MM.1S (cell line): ENCODE results near the gene VEGFB.

Experiments used
- DNase-seq: peaks from one replicate; pipeline ENCODE4 v3.0.0-alpha.2; 2015
- H2AFZ ChIP-seq: fragments of 300-600 bp; sonication (generic); 2 replicates; pipeline ENCODE4 v1.6.0; 2016; ENCODE audit warnings: antibody characterized with exemption, low read length
- H3F3A ChIP-seq: fragments of 300-600 bp; sonication (generic); 2 replicates; pipeline ENCODE4 v1.6.1; 2016; ENCODE audit warnings: mild to moderate bottlenecking, antibody characterized with exemption, low read length, moderate library complexity, mixed read lengths; ENCODE audit not compliant: insufficient read depth
- H3K27ac ChIP-seq: fragments of 300-600 bp; sonication (generic); 2 replicates; pipeline ENCODE4 v1.5.1; 2016; ENCODE audit warnings: mild to moderate bottlenecking, low read length
- H3K27me3 ChIP-seq: fragments of 300-600 bp; sonication (generic); replicated peaks from 2 replicates; pipeline ENCODE4 v1.6.0; 2016; ENCODE audit warnings: low read length; ENCODE audit not compliant: insufficient read depth
- H3K36me3 ChIP-seq: fragments of 300-600 bp; sonication (generic); replicated peaks from 2 replicates; pipeline ENCODE4 v1.6.1; 2016; ENCODE audit warnings: mild to moderate bottlenecking, low read length, mixed read lengths; ENCODE audit not compliant: insufficient read depth
- H3K4me1 ChIP-seq: fragments of 300-600 bp; sonication (generic); 2 replicates; pipeline ENCODE4 v1.6.1; 2016; ENCODE audit warnings: low read length, mixed read lengths
- H3K4me2 ChIP-seq: fragments of 300-600 bp; sonication (generic); 2 replicates; pipeline ENCODE4 v1.6.0; 2016; ENCODE audit warnings: low read depth, low read length
- H3K4me3 ChIP-seq: fragments of 300-600 bp; sonication (generic); 2 replicates; pipeline ENCODE4 v1.5.1; 2016; ENCODE audit warnings: low read length, mixed read lengths
- H3K79me2 ChIP-seq: fragments of 300-600 bp; sonication (generic); 2 replicates; pipeline ENCODE4 v1.6.1; 2016; ENCODE audit warnings: mixed run types, low read length, mixed read lengths
- H3K9ac ChIP-seq: fragments of 300-600 bp; sonication (generic); 2 replicates; pipeline ENCODE4 v1.6.1; 2016; ENCODE audit warnings: low read length, mixed read lengths
- H3K9me2 ChIP-seq: fragments of 300-600 bp; sonication (generic); replicated peaks from 2 replicates; pipeline ENCODE4 v1.6.1; 2016; ENCODE audit warnings: mild to moderate bottlenecking, low read length, mixed read lengths; ENCODE audit not compliant: insufficient read depth
- H3K9me3 ChIP-seq: fragments of 300-600 bp; sonication (generic); replicated peaks from 2 replicates; pipeline ENCODE4 v1.6.1; 2016; ENCODE audit warnings: mild to moderate bottlenecking, low read length, mixed read lengths; ENCODE audit not compliant: insufficient read depth
- H4K20me1 ChIP-seq: fragments of 300-600 bp; sonication (generic); 2 replicates; pipeline ENCODE4 v1.6.1; 2016; ENCODE audit warnings: mild to moderate bottlenecking, low read length, moderate library complexity, mixed read lengths; ENCODE audit not compliant: insufficient read depth
- CTCF ChIP-seq: fragments of 300-600 bp; sonication (generic); IDR thresholded peaks from 2 replicates; pipeline ENCODE4 v1.5.1; 2016; ENCODE audit warnings: antibody characterized with exemption, low read length, mixed read lengths
- EZH2 ChIP-seq: fragments of 300-600 bp; sonication (generic); optimal IDR thresholded peaks from 2 replicates; pipeline ENCODE3; 2017; ENCODE audit warnings: low read depth, mild to moderate bottlenecking, antibody characterized with exemption, low read length, mixed read lengths
- EZH2phosphoT487 ChIP-seq: fragments of 300-600 bp; sonication (generic); IDR thresholded peaks from 2 replicates; pipeline ENCODE4 v1.6.1; 2018; ENCODE audit warnings: antibody characterized with exemption, low read length

The VEGFB gene

DNA sequence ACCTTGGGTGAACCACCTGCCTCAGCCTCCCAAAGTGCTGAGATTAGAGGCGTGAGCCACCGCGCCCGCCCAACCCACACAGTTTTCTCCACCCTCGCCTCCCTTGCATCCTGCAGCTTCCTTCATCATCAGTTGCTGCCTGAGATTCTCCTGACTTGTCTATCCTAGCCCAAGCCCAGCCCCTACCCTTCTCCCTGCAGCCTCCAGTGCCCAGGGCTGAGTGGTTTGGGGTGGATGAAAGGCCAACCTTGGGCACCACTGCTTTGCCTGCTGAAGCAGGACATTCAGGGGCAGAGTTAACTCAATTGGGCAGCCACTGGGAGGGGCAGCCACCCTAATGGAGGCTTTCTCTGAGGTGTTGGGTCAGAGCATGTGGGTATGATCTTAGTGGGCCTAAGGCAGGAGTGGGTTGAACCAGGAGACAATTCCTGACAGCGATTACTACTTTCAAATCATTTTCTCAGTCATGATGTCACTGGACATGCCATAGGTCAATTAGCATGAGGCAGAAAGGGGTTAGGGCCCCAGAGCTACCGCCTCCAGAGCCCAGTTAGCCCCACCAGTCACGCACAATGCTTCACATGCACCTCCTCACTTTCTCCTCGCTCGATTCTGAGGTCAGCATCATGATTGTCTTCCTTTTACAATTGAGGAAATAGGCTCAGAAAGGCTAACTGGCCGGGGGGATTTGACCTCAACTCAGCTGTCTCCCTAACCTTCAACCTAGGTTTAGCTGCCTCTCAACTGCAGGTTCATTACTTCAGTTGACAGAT lies 5.5 kb downstream of the VEGFB start:
- Histone ChIP-seq H3F3A (peaks cover 30% of the 10 kb centered on the region), H3K27me3 (no peaks in the 10 kb centered on the region), H3K4me2 (peak overlapping the region; percentile 97), H3K9me3 (no peaks in the 10 kb centered on the region), H3K27ac (peak overlapping the region; percentile 95), H3K9ac (peak overlapping the region; percentile 95), H3K36me3 (no peaks in the 10 kb centered on the region), H3K4me1 (peaks cover 23% of the 10 kb centered on the region), H3K79me2 (peaks cover 36% of the 10 kb centered on the region), H4K20me1 (no peaks in the 10 kb centered on the region), H2AFZ (no peak overlapping the region), H3K9me2 (no peaks in the 10 kb centered on the region), H3K4me3 (peak overlapping the region; percentile 73)
- TF ChIP-seq CTCF, result no peak
- DNase-seq, result no peak

DNA sequence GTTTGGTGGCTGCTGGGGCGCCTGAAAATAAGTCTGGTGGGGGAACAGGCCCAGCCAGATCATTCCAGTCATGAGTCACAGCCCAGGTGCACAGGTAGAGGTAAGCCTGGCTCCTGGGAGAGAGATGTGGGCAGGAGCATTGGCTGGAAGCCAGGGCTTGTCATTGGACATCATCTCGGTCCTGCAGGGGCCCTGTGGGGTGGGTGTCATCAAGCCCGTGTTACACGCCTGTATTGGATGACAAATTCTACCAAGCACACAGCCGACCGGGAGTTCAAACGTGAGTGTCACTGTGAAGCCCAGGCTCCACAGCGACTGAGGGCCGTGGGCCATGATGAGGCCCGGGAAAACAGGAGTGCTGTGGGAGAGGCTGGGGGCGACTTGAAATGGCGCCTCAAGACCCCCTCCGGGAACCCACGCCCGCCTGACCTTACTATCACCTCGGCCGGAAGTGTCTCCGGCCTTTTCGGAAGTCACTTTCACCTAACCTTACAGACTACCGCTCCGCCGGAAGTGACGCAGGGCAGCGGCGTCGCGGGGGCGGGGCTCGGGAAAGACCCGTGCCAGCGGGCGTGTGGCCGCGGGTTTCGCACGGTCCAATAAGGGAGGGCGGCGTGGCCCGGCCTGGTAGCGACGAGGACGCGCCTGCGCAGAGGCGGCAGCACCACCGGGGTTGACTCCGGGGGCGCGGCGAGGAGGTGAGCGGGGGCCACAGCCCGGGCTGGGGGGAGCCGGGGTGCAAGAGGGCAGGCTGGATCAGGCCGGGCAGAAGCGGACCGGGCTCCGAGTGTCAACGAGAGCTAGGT lies 6.3 kb downstream of the VEGFB start, which contains the start of gene FKBP2:
TSS of gene FKBP2 (plus strand) at position 661 of the 806 bp plus-strand sequence. CDS start 1,293 bp downstream, outside the sequence.
- Histone ChIP-seq H4K20me1 (no peaks in the 10 kb centered on the region), H3K4me2 (peak within 1 kb of the TSS; percentile 98), H3K9me2 (no peaks in the 10 kb centered on the region), H3K27me3 (no peaks in the 10 kb centered on the region), H3K36me3 (no peaks in the 10 kb centered on the region), H3F3A (peaks cover 30% of the 10 kb centered on the region), H3K79me2 (peaks cover 36% of the 10 kb centered on the region), H2AFZ (peak within 1 kb of the TSS; percentile 61; the same call in 1 of the 2 replicates), H3K4me3 (peak within 1 kb of the TSS; percentile 94), H3K9ac (peak within 1 kb of the TSS; percentile 95), H3K9me3 (no peaks in the 10 kb centered on the region), H3K27ac (peak within 1 kb of the TSS; percentile 95), H3K4me1 (peaks cover 23% of the 10 kb centered on the region)
- TF ChIP-seq EZH2 (no peak), CTCF (no peak), EZH2phosphoT487 (no peak)
- DNase-seq, result peak; percentile 98

DNA sequence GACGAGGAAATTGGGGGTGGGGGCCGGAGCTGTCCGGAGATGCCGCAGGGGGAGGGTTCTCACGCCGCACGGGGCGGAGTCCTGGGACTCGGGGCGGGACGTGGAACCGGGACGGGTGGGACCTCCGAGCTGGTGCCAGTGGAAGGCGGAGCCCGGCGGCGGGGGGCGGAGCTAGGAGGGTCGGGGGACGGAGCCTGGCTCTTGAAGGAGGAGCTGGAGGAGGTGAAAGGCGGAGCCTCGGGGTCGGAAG lies 6.8 kb downstream of the VEGFB start:
- Histone ChIP-seq H3K4me3 (peak overlapping the region; percentile 73), H3K9me2 (no peaks in the 10 kb centered on the region), H3K4me2 (peak overlapping the region; percentile 97; the same call in 1 of the 2 replicates), H3F3A (peaks cover 30% of the 10 kb centered on the region), H3K9ac (peak overlapping the region; percentile 95), H3K79me2 (peaks cover 36% of the 10 kb centered on the region), H3K27me3 (no peaks in the 10 kb centered on the region), H3K4me1 (peaks cover 23% of the 10 kb centered on the region), H4K20me1 (no peaks in the 10 kb centered on the region), H3K9me3 (no peaks in the 10 kb centered on the region), H2AFZ (peak overlapping the region; percentile 20; the same call in 1 of the 2 replicates), H3K27ac (peak overlapping the region; percentile 95), H3K36me3 (no peaks in the 10 kb centered on the region)
- DNase-seq, result no peak
- TF ChIP-seq EZH2phosphoT487 (no peak), CTCF (no peak)
